ENCODE data around the gene RABGAP1L. TPM values are rescaled to one million over a fixed set of nuclear protein-coding genes. Genes with fewer than 3 reads are reported as not detected.

Gene RABGAP1L
- total RNA-seq, 2 donors from 2014 or later = 148 to 174 TPM

DNA sequence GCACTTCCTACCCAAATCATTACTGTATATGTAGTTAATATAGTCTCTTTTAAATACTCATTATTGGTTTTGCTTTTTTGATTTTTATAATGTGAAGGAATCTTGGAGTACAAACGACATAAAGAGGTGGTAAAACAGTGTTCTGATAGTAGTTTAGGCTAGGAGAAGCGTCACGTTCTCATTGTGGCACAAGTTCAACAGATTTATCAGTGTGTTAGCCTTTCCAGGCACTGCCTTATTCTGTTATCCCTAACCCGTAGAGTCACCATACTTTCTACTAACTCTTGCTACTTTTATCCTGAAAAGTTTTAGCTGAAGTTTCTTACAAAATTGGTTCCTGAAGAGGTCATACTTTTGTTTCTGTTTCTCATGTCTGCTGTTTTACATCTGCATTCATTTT lies 665.8 kb downstream of the RABGAP1L start:
- DNase-seq (ENCODE audit: low spot score) = no peak
- Histone ChIP-seq H3K4me1 (no peaks in the 10 kb centered on the region), H3K4me3 (no peak overlapping the region), H3K27ac (no peak overlapping the region), H3K36me3 (no peaks in the 10 kb centered on the region), H3K27me3 (no peaks in the 10 kb centered on the region), H3K9me3 (no peaks in the 10 kb centered on the region)
- TF ChIP-seq, protein P1, sequence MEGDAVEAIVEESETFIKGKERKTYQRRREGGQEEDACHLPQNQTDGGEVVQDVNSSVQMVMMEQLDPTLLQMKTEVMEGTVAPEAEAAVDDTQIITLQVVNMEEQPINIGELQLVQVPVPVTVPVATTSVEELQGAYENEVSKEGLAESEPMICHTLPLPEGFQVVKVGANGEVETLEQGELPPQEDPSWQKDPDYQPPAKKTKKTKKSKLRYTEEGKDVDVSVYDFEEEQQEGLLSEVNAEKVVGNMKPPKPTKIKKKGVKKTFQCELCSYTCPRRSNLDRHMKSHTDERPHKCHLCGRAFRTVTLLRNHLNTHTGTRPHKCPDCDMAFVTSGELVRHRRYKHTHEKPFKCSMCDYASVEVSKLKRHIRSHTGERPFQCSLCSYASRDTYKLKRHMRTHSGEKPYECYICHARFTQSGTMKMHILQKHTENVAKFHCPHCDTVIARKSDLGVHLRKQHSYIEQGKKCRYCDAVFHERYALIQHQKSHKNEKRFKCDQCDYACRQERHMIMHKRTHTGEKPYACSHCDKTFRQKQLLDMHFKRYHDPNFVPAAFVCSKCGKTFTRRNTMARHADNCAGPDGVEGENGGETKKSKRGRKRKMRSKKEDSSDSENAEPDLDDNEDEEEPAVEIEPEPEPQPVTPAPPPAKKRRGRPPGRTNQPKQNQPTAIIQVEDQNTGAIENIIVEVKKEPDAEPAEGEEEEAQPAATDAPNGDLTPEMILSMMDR (IDR thresholded peaks at IDR 0.05) = no peak

DNA sequence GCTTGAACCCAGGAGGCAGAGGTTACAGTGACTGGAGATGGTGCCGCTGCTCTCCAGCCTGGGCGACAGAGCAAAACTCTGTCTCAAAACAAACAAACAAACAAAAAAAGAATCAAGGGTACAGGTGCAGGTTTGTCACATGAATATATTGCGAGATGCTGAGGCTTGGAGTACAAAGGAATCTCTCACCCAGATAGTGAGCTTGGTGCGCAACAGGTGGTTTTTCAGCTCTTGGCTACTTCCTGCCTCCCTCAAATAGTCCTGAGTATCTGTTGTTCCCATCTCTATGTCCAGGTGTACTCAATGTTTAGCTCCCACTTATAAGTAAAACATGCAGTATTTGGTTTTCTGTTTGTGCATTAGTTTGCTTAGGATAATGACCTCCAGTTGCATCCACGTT lies 666.5 kb downstream of the RABGAP1L start:
- Histone ChIP-seq H3K36me3 (no peaks in the 10 kb centered on the region), H3K4me3 (no peak overlapping the region), H3K4me1 (no peaks in the 10 kb centered on the region), H3K27me3 (no peaks in the 10 kb centered on the region), H3K9me3 (no peaks in the 10 kb centered on the region), H3K27ac (no peak overlapping the region)
- no peak for DNase-seq (ENCODE audit: low spot score)
- TF ChIP-seq, protein P1 (IDR thresholded peaks at IDR 0.05) = no peak

DNA sequence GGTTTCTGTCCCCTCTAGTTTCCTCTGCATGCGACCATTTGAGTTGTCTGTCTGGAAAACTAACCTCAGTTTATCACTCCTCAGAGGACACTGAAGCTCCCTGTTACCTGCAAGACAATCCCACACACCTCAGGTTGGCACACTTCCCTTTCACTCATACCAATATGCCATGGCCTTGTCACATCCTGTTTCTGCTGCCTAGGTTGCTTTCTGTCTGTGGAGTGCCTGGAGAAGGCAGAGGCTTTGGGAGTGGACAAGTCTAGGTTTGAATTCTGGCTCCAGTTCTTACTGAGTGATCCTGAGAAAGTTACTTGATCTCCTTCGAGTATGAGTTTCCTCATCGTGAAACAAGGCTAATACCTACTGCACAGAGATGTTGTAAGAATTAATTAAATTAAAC lies 668.9 kb downstream of the RABGAP1L start:
- H3K4me3 ChIP-seq = no peak overlapping the region
- no peaks in the 10 kb centered on the region for H3K36me3 ChIP-seq
- no peaks in the 10 kb centered on the region for H3K4me1 ChIP-seq
- H3K9me3 ChIP-seq = no peaks in the 10 kb centered on the region
- H3K27me3 ChIP-seq = no peaks in the 10 kb centered on the region
- H3K27ac ChIP-seq = no peak overlapping the region
- TF ChIP-seq, protein P1 (IDR thresholded peaks at IDR 0.05) = no peak
- DNase-seq (ENCODE audit: low spot score) = no peak

DNA sequence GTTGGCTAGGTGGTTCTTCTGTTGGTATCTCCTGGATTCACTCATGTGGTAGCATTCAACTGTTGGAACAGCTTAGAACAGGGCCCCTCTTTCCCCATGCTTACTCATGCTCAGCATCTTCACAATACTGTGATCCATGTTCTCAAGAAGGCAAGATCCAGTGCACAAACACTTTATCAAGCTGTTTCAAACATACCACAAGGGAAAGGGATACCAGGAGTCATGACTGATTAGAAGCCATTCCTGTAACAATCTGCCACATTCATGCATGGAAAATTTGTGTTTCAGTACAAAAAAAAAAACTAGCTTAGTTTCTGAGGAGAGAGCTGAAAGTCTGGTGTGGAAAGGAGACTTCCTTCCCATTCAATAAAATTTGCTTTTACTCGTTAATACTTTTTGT lies 670.7 kb downstream of the RABGAP1L start:
- TF ChIP-seq, protein P1 (IDR thresholded peaks at IDR 0.05) = no peak
- DNase-seq (ENCODE audit: low spot score) = no peak
- Histone ChIP-seq H3K27ac (no peak overlapping the region), H3K36me3 (no peaks in the 10 kb centered on the region), H3K9me3 (no peaks in the 10 kb centered on the region), H3K4me3 (no peak overlapping the region), H3K4me1 (no peaks in the 10 kb centered on the region), H3K27me3 (no peaks in the 10 kb centered on the region)

DNA sequence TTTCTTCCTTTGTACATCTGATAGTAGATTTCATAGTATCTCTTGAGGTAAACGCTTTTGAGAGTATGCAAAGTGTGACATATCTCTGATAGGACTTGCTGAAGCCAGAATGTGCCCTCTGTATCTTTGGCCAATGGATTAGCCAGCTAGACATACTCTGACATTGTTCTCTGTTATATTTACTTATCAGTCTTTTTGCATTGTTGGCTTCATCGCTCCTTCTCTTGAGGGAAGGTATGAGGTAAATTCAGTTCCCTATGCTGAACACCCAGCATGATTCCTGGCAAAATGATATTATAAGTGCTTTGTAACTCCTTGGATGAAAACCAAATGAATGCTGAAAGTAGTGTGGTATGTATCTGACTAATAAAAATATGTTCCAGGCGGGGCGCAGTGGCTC lies 677.2 kb downstream of the RABGAP1L start:
- no peaks in the 10 kb centered on the region for H3K9me3 ChIP-seq
- H3K27ac ChIP-seq = no peak overlapping the region
- DNase-seq (ENCODE audit: low spot score) = no peak
- no peaks in the 10 kb centered on the region for H3K36me3 ChIP-seq
- no peaks in the 10 kb centered on the region for H3K4me1 ChIP-seq
- H3K27me3 ChIP-seq = no peaks in the 10 kb centered on the region
- H3K4me3 ChIP-seq = no peak overlapping the region
- TF ChIP-seq, protein P1 (IDR thresholded peaks at IDR 0.05) = no peak

DNA sequence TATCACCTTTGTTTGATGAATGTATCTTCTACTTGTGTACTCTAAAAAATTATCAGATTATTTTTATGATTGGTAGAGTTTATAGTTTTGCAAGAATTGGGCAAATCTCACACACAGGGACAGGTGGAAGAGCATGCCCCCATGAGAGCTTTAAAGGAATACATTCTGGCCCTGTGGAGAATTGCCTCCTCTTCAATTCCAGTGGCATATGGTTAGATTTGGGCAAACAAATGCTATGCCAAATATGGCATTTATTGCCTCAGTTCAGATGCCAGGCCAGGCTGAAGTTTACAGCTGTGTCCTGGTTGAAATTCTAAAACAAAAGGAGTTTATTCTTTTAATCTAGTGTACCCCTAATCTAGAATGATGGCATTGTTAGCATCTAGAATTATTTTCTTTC lies 678.1 kb downstream of the RABGAP1L start:
- H3K27me3 ChIP-seq = no peaks in the 10 kb centered on the region
- no peak overlapping the region for H3K27ac ChIP-seq
- H3K4me1 ChIP-seq = no peaks in the 10 kb centered on the region
- no peak overlapping the region for H3K4me3 ChIP-seq
- no peak for DNase-seq (ENCODE audit: low spot score)
- TF ChIP-seq, protein P1 (IDR thresholded peaks at IDR 0.05) = no peak
- no peaks in the 10 kb centered on the region for H3K9me3 ChIP-seq
- no peaks in the 10 kb centered on the region for H3K36me3 ChIP-seq
